IMR-90 (cell line): Measurements from ENCODE around the gene CACNA1D. TPM values are rescaled to one million over a fixed set of nuclear protein-coding genes. Genes with fewer than 3 reads are reported as not detected.

ENCODE experiments used
- ATAC-seq: fragments of 200-7000 bp; cut with Tn5 transposase; 2 replicates; pipeline ENCODE4 v1.9.1; 2020; ENCODE audit warnings: low read depth, mild to moderate bottlenecking, moderate library complexity
- BruUV-seq: library from RNA; stranded (reverse); fragments of 400-500 nt; replicated peaks from 2 replicates; lab custom pipeline; 2021; lab: Mats Ljungman, UMichigan
- CTCF ChIA-PET: fragments of 300-600 bp; formaldehyde crosslinking; extraction: SDS; loops from one replicate; lab custom pipeline; 2021; ENCODE audit warnings: antibody characterized with exemption; lab: Yijun Ruan, JAX
- POLR2A ChIA-PET: fragments of 300-600 bp; sonication (Branson Sonifier 250); formaldehyde crosslinking; loops from one replicate; lab custom pipeline; 2022; ENCODE audit warnings: antibody characterized with exemption; ENCODE audit not compliant: unreplicated experiment; lab: Charles Lee
- DNase-seq: peaks from one replicate; pipeline ENCODE4 v3.0.0; 2013
- H2AFZ ChIP-seq: replicated peaks from 2 replicates; pipeline ENCODE3; 2013; ENCODE audit warnings: low read length, mild to moderate bottlenecking; ENCODE audit not compliant: poor library complexity
- H2AK5ac ChIP-seq: 2 replicates; pipeline ENCODE4 v1.6.1; 2013; ENCODE audit warnings: low read depth, low read length, inconsistent platforms
- H2AK9ac ChIP-seq: replicated peaks from 2 replicates; pipeline ENCODE3; 2013; ENCODE audit warnings: mild to moderate bottlenecking, low read depth, low read length, moderate library complexity; ENCODE audit not compliant: poor library complexity
- H2BK120ac ChIP-seq: 2 replicates; pipeline ENCODE4 v1.6.1; 2013; ENCODE audit warnings: low read depth, low read length, inconsistent platforms
- H2BK15ac ChIP-seq: 3 replicates; pipeline ENCODE4 v1.6.1; 2013; ENCODE audit warnings: low read depth, low read length, inconsistent platforms
- H2BK20ac ChIP-seq: 2 replicates; pipeline ENCODE4 v1.6.1; 2013; ENCODE audit warnings: low read depth, mild to moderate bottlenecking, inconsistent platforms, low read length, moderate library complexity
- H2BK5ac ChIP-seq: 2 replicates; pipeline ENCODE4 v1.6.1; 2013; ENCODE audit warnings: mild to moderate bottlenecking, low read depth, low read length, inconsistent platforms; ENCODE audit not compliant: poor library complexity, severe bottlenecking
- H3K14ac ChIP-seq: replicated peaks from 2 replicates; pipeline ENCODE4 v1.6.1; 2013; ENCODE audit warnings: low read depth, low read length, inconsistent platforms
- H3K18ac ChIP-seq: 2 replicates; pipeline ENCODE4 v1.6.1; 2013; ENCODE audit warnings: low read depth, low read length, control low read depth
- H3K23ac ChIP-seq: 2 replicates; pipeline ENCODE4 v1.6.1; 2013; ENCODE audit warnings: low read depth, low read length, inconsistent platforms
- H3K27ac ChIP-seq: 2 replicates; pipeline ENCODE4 v1.5.1; 2013; ENCODE audit warnings: mild to moderate bottlenecking, control low read depth, low read length; ENCODE audit not compliant: insufficient read depth
- H3K27me3 ChIP-seq: 2 replicates; pipeline ENCODE4 v1.6.1; 2013; ENCODE audit warnings: low read length; ENCODE audit not compliant: control insufficient read depth, insufficient read depth
- H3K36me3 ChIP-seq: 2 replicates; pipeline ENCODE4 v1.6.1; 2013; ENCODE audit warnings: low read length, mixed read lengths; ENCODE audit not compliant: control insufficient read depth, insufficient read depth
- H3K4ac ChIP-seq: 2 replicates; pipeline ENCODE4 v1.6.1; 2013; ENCODE audit warnings: low read depth, low read length, inconsistent platforms
- H3K4me1 ChIP-seq: 2 replicates; pipeline ENCODE4 v1.6.1; 2013; ENCODE audit warnings: low read length, mixed read lengths; ENCODE audit not compliant: control insufficient read depth, insufficient read depth
- H3K4me2 ChIP-seq: 2 replicates; pipeline ENCODE4 v1.6.1; 2013; ENCODE audit warnings: low read depth, mild to moderate bottlenecking, control low read depth, low read length, moderate library complexity
- H3K4me3 ChIP-seq: 2 replicates; pipeline ENCODE4 v1.5.1; 2013; ENCODE audit warnings: low read depth, mild to moderate bottlenecking, control low read depth, low read length, moderate library complexity; ENCODE audit not compliant: insufficient read depth
- H3K56ac ChIP-seq: 2 replicates; pipeline ENCODE4 v1.6.1; 2013; ENCODE audit warnings: low read length, inconsistent platforms; ENCODE audit not compliant: insufficient read depth; ENCODE audit errors: extremely low read depth
- H3K79me1 ChIP-seq, 2 experiments: 2 replicates each; pipeline ENCODE4 v1.6.1; 2013; ENCODE audit warnings: low read length in 2 of 2, inconsistent platforms in 1 of 2, low read depth in 1 of 2
- H3K9ac ChIP-seq: 2 replicates; pipeline ENCODE4 v1.6.1; 2013; ENCODE audit warnings: low read depth, low read length, control low read depth
- H3K9me1 ChIP-seq: 2 replicates; pipeline ENCODE4 v1.6.1; 2013; ENCODE audit warnings: low read length, inconsistent platforms; ENCODE audit not compliant: insufficient read depth
- H3K9me3 ChIP-seq: 2 replicates; pipeline ENCODE4 v1.6.1; 2013; ENCODE audit warnings: low read length; ENCODE audit not compliant: control insufficient read depth, insufficient read depth
- H4K20me1 ChIP-seq: 2 replicates; pipeline ENCODE4 v1.6.1; 2013; ENCODE audit warnings: low read length, inconsistent platforms; ENCODE audit not compliant: insufficient read depth
- H4K5ac ChIP-seq: 2 replicates; pipeline ENCODE4 v1.6.1; 2013; ENCODE audit warnings: mild to moderate bottlenecking, low read depth, low read length, control low read depth
- H4K8ac ChIP-seq, 2 experiments: 2 replicates each; pipeline ENCODE4 v1.6.1; 2013; ENCODE audit warnings: low read depth in 2 of 2, low read length in 2 of 2, control low read depth in 1 of 2, inconsistent platforms in 1 of 2
- H4K91ac ChIP-seq: 2 replicates; pipeline ENCODE4 v1.6.1; 2013; ENCODE audit warnings: low read depth, low read length, inconsistent platforms; ENCODE audit not compliant: insufficient read depth
- BHLHE40 ChIP-seq: fragments of 150-350 bp; IDR thresholded peaks from 2 replicates; pipeline ENCODE4 v1.6.1; 2016; ENCODE audit warnings: mild to moderate bottlenecking, low read depth, low read length
- CEBPB ChIP-seq: IDR thresholded peaks from 2 replicates; pipeline ENCODE4 v1.6.1; 2012; ENCODE audit warnings: low read depth, low read length, improper control_type of control experiment
- CHD1 ChIP-seq: IDR thresholded peaks from 2 replicates; pipeline ENCODE4 v1.6.1; 2012; ENCODE audit warnings: low read depth, low read length, improper control_type of control experiment
- CTCF ChIP-seq: conservative IDR thresholded peaks from 2 replicates; pipeline ENCODE4 v1.5.1; 2012; ENCODE audit warnings: mild to moderate bottlenecking, low read depth, low read length, improper control_type of control experiment
- ELK1 ChIP-seq: fragments of 150-350 bp; IDR thresholded peaks from 2 replicates; pipeline ENCODE4 v1.6.1; 2016; ENCODE audit warnings: low read depth, mild to moderate bottlenecking, low read length, moderate library complexity, borderline replicate concordance
- FOS ChIP-seq: fragments of 150-350 bp; IDR thresholded peaks from 2 replicates; pipeline ENCODE4 v1.6.1; 2016; ENCODE audit warnings: low read depth, low read length
- MAFK ChIP-seq: IDR thresholded peaks from 2 replicates; pipeline ENCODE4 v1.6.1; 2012; ENCODE audit warnings: low read depth, low read length, improper control_type of control experiment
- MAZ ChIP-seq: IDR thresholded peaks from 2 replicates; pipeline ENCODE4 v1.6.1; 2012; ENCODE audit warnings: low read depth, mild to moderate bottlenecking, low read length, improper control_type of control experiment, moderate library complexity, borderline replicate concordance
- MXI1 ChIP-seq: IDR thresholded peaks from 2 replicates; pipeline ENCODE4 v1.6.1; 2012; ENCODE audit warnings: low read depth, mild to moderate bottlenecking, low read length, moderate library complexity, borderline replicate concordance
- NFE2L2 ChIP-seq: fragments of 150-350 bp; IDR thresholded peaks from 2 replicates; pipeline ENCODE4 v1.6.1; 2016; ENCODE audit warnings: low read depth, mild to moderate bottlenecking, low read length
- POLR2A ChIP-seq: IDR thresholded peaks from 2 replicates; pipeline ENCODE4 v1.6.1; 2012; ENCODE audit warnings: mild to moderate bottlenecking, low read depth, low read length
- RAD21 ChIP-seq: IDR thresholded peaks from 2 replicates; pipeline ENCODE4 v1.6.1; 2012; ENCODE audit warnings: low read length, improper control_type of control experiment
- RCOR1 ChIP-seq: IDR thresholded peaks from 2 replicates; pipeline ENCODE4 v1.6.1; 2012; ENCODE audit warnings: mild to moderate bottlenecking, low read length, improper control_type of control experiment; ENCODE audit not compliant: insufficient replicate concordance
- RFX5 ChIP-seq: IDR thresholded peaks from 2 replicates; pipeline ENCODE4 v1.8.0; 2012; ENCODE audit warnings: low read depth, mild to moderate bottlenecking, low read length, moderate library complexity
- SMC3 ChIP-seq: fragments of 150-350 bp; IDR thresholded peaks from 2 replicates; pipeline ENCODE4 v1.6.1; 2016; ENCODE audit warnings: low read depth, mild to moderate bottlenecking, antibody characterized with exemption, low read length, moderate library complexity
- USF2 ChIP-seq: fragments of 150-350 bp; IDR thresholded peaks from 2 replicates; pipeline ENCODE4 v1.6.1; 2017; ENCODE audit warnings: mild to moderate bottlenecking, antibody characterized with exemption, low read length, low read depth
- WGBS, 2 experiments: methylation state at CpG; one replicate each; pipeline versions ENCODE4 v1.1.5 to v1.1.7; 2013; ENCODE audit warnings: missing lambda C conversion rate in 2 of 2; ENCODE audit not compliant: insufficient read length in 1 of 2; ENCODE audit errors: extremely low coverage in 2 of 2; 5-methylcytosine and 5-hydroxymethylcytosine counted together
- dilution Hi-C: fragments of 300-500 bp; cut with HindIII; formaldehyde crosslinking; loops from one replicate; pipeline ENCODE4 v1.14.3; 2018; ENCODE audit warnings: low sequenced_read_pairs; ENCODE audit not compliant: unreplicated experiment
- in situ Hi-C: fragments of 300-500 bp; cut with MboI; formaldehyde crosslinking; loops from 3 replicates; pipeline ENCODE4 v1.14.3; 2019; ENCODE audit warnings: low sequenced_read_pairs, inconsistent platforms, mixed read lengths
- intact Hi-C: fragments of 100-400 bp; cut with micrococcal nuclease; formaldehyde crosslinking; loops from 2 replicates; pipeline ENCODE4 v1.10.0; 2022
- polyA plus RNA-seq, 3 experiments: library from polyadenylated mRNA; depleted of rRNA; stranded (reverse); fragments of >200 nt; gene quantifications; 2 replicates each; pipeline ENCODE4 v1.2.3, GENCODE V29; 2012; ENCODE audit warnings: low replicate concordance in 1 of 3
- total RNA-seq: library from RNA; depleted of rRNA; stranded (reverse); fragments of >200 nt; gene quantifications from 2 replicates; pipeline ENCODE4 v1.2.3, GENCODE V29; 2012

CACNA1D gene
- total and polyA plus RNA-seq, 2 of the 4 experiments (the other 2 are of a cell fraction), result 0.07 TPM; not detected in 1

- Histone ChIP-seq H3K4me1 (no peaks in the 10 kb centered on the region), H3K9me1 (no peaks in the 10 kb centered on the region), H4K91ac (no peak overlapping the region), H3K23ac (no peak overlapping the region), H3K14ac (no peak overlapping the region), H3K79me1 (no peaks in the 10 kb centered on the region), H2BK15ac (no peak overlapping the region), H3K18ac (no peak overlapping the region), H4K20me1 (no peaks in the 10 kb centered on the region), H2BK120ac (no peak overlapping the region), H3K9ac (no peak overlapping the region), H2AK5ac (no peak overlapping the region), H2BK20ac (no peak overlapping the region), H3K9me3 (no peaks in the 10 kb centered on the region), H3K4me2 (no peak overlapping the region), H4K5ac (no peak overlapping the region), H3K27me3 (no peaks in the 10 kb centered on the region; the same call in 1 of the 2 replicates), H2BK5ac (no peak overlapping the region), H3K56ac (no peak overlapping the region), H3K36me3 (no peaks in the 10 kb centered on the region), H2AFZ (no peak overlapping the region), H4K8ac (no peak overlapping the region), H3K4me3 (no peak overlapping the region), H2AK9ac (no peak overlapping the region), H3K27ac (no peak overlapping the region), H3K4ac (no peak overlapping the region)
- TF ChIP-seq CHD1 (no peak), ELK1 (no peak), RAD21 (no peak), RCOR1 (no peak), MAFK (no peak), NFE2L2 (no peak), POLR2A (no peak), MXI1 (no peak), SMC3 (no peak), BHLHE40 (no peak), RFX5 (no peak), FOS (no peak), CEBPB (no peak), USF2 (no peak), MAZ (no peak), CTCF (no peak)
- dilution Hi-C loops, result no loop called here
- ATAC-seq (no peak), DNase-seq (no peak)
- no CpG with 5 or more reads among the region's 9 CpGs for WGBS, 2 experiments
- ChIA-PET CTCF (no interaction called here), POLR2A (no interaction called here)
- in situ Hi-C loops, result no loop called here
- intact Hi-C loops, result no loop called here
- BruUV-seq, result no TSS peak
Observed at GRCh38 chr3:53754325-53754724, 259.9 kb downstream of the CACNA1D start.
